ENCODE data around the gene PRPH.

DNA sequence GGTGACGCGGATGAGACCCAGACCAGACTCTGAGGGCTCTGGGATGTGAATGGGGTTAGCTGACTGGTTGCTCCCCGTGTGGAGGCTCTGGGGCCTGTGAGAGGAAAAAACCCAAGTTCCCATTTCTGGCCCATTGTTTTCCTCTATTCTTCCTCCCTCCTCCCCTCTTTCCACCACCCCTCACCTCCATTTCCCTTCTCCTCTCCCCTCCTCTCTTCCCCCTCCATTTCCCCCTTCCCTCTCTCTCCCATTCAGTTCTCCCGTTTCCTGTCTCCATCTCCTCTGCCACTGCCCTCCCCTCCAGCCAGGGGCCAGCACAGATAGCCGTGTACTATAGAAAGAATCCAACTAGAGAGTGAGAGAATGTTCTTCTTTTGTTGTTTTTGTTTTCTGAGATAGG lies 12.6 kb upstream of the PRPH start:
- TF ChIP-seq, protein P1, sequence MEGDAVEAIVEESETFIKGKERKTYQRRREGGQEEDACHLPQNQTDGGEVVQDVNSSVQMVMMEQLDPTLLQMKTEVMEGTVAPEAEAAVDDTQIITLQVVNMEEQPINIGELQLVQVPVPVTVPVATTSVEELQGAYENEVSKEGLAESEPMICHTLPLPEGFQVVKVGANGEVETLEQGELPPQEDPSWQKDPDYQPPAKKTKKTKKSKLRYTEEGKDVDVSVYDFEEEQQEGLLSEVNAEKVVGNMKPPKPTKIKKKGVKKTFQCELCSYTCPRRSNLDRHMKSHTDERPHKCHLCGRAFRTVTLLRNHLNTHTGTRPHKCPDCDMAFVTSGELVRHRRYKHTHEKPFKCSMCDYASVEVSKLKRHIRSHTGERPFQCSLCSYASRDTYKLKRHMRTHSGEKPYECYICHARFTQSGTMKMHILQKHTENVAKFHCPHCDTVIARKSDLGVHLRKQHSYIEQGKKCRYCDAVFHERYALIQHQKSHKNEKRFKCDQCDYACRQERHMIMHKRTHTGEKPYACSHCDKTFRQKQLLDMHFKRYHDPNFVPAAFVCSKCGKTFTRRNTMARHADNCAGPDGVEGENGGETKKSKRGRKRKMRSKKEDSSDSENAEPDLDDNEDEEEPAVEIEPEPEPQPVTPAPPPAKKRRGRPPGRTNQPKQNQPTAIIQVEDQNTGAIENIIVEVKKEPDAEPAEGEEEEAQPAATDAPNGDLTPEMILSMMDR (IDR thresholded peaks at IDR 0.05) = no peak
- TF ChIP-seq POLR2A (IDR thresholded peaks at IDR 0.05) = no peak
